GM23338 (cell line): ENCODE measurements around the gene MTA3.

Experiments used
- CREB1 ChIP-seq: fragments of 250-450 bp; sonication (Bioruptor Pico); IDR thresholded peaks from 2 replicates; pipeline ENCODE4 v1.5.0; 2020; ENCODE audit warnings: low read depth, mild to moderate bottlenecking, moderate library complexity
- CTCF ChIP-seq, 2 experiments: fragments of 200-600 bp in 1 of 2; sonication (generic) in 1 of 2; conservative IDR thresholded peaks; 2 replicates each; pipeline versions ENCODE4 v1.5.1 to v1.6.1; 2016 to 2017; ENCODE audit warnings: antibody characterized with exemption in 2 of 2, low read depth in 2 of 2, mild to moderate bottlenecking in 2 of 2, moderate library complexity in 1 of 2
- ETS1 ChIP-seq: IDR thresholded peaks from 2 replicates; pipeline ENCODE4 v1.6.1; 2016; ENCODE audit warnings: antibody characterized with exemption
- EZH2 ChIP-seq: fragments of 200-600 bp; sonication (generic); IDR thresholded peaks from one replicate; pipeline ENCODE4 v1.8.0; 2017; ENCODE audit warnings: antibody characterized with exemption, mild to moderate bottlenecking, low read depth; ENCODE audit not compliant: unreplicated experiment
- EZH2phosphoT487 ChIP-seq: fragments of 200-600 bp; sonication (generic); IDR thresholded peaks from one replicate; pipeline ENCODE4 v1.8.1; 2018; ENCODE audit warnings: antibody characterized with exemption; ENCODE audit not compliant: unreplicated experiment
- JUNB ChIP-seq: IDR thresholded peaks from one replicate; pipeline ENCODE4 v1.6.1; 2016; ENCODE audit warnings: antibody characterized with exemption; ENCODE audit not compliant: unreplicated experiment
- POLR2AphosphoS5 ChIP-seq: IDR thresholded peaks from 2 replicates; pipeline ENCODE4 v1.6.1; 2016; ENCODE audit warnings: antibody characterized with exemption, low read depth
- REST ChIP-seq: IDR thresholded peaks from one replicate; pipeline ENCODE4 v1.6.1; 2018; ENCODE audit warnings: antibody characterized with exemption; ENCODE audit not compliant: unreplicated experiment
- STAT1 ChIP-seq: IDR thresholded peaks from one replicate; pipeline ENCODE4 v1.6.1; 2016; ENCODE audit warnings: antibody characterized with exemption; ENCODE audit not compliant: unreplicated experiment
- ZNF114 ChIP-seq: fragments of 250-450 bp; sonication (Bioruptor Pico); IDR thresholded peaks from 2 replicates; pipeline ENCODE4 v1.5.0; 2020; ENCODE audit warnings: mild to moderate bottlenecking, moderate library complexity
- ZNF331 ChIP-seq: fragments of 250-450 bp; sonication (Bioruptor Pico); IDR thresholded peaks from 2 replicates; pipeline ENCODE4 v1.5.0; 2020; ENCODE audit warnings: low read depth, mild to moderate bottlenecking, moderate library complexity
- ZNF462 ChIP-seq: fragments of 250-450 bp; sonication (Bioruptor Pico); IDR thresholded peaks from 2 replicates; pipeline ENCODE4 v1.5.0; 2020; ENCODE audit warnings: mild to moderate bottlenecking, moderate library complexity

GRCh38 chr2:42648796-42649195 is 80.4 kb downstream of the MTA3 start:
- TF ChIP-seq CTCF (conservative IDR thresholded peaks at IDR 0.05; ENCODE audit: low read depth in 2 of 2) (no peak), POLR2AphosphoS5 (no peak), EZH2 (no peak), EZH2phosphoT487 (no peak), CREB1 (no peak), JUNB (no peak), ZNF462 (no peak), REST (no peak), ZNF331 (CRISPR knock-in tag) (no peak), ZNF114 (CRISPR knock-in tag) (no peak), ETS1 (no peak), STAT1 (no peak)
